DMS114 treated with DMSO at 0.1 percent for 48 hours (cell line): ENCODE data around the gene SLC25A18.

ENCODE experiments used
- DNase-seq: peaks from one replicate; lab custom pipeline; 2025; ENCODE audit not compliant: unreplicated experiment; lab: John Stamatoyannopoulos, UW

Gene SLC25A18

DNA sequence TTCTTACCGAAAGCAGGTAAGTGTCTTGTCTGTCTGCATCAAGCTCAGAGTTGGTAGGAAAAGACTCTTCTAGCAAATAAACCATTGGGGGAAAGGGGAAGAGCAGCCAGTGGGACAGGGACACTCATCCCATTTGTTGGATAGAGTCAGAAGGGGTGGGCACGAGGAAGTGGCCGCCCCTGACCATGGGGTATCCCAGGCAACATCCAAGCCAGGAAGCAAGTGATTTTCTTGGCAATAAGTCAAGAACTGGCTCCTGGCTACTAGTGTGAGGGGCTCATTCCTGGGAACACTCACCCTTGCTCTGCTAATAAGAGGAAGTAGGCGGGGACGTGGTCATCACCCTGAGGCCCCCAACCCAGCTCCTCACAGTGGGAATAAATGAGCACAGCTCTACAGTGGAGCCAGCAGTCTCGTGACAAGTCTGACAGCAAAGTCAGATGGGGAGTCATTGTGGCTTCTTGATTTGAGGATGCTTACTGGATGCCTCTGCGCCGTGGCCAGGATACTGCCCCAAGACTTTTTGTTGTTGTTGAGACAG is 6.7 kb downstream of the SLC25A18 start:
- DNase-seq, result no peak

DNA sequence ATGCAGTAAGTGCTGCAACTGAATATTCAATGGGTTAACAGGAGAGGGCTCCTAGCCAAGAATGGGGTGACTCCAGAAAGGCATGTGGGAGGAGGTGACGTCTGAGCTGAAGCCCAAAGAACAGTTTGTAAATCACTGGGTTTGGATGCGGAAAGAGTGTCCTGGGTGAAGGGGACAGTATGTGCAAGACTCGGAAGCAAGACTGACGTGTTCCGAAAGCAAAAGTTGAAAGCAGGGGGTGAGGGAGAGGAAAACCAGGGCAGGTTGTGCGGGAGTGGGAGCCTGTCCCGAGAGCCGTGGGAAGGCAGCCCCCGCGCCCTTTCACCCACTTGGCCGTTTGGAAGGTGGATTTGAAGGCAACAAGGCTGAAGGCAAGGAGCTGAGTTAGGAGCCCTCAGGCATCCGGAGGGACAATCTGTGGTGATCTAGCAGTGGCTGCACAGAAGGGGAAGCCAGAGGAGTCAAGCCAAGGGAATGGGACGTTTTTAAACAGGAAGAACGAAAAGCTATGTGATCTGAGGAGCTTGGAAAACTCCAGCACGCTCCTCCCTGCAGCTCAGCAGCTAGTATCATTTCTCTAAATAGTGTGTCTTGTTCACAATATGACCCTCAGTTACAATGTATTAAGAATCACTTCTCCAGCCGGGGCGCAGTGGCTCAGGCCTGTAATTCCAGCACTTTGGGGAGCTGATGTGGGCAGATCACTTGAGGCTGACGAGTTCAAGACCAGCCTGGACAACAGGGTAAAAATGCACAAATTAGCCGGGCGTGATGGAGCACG is 7.7 kb downstream of the SLC25A18 start:
- no peak for DNase-seq

DNA sequence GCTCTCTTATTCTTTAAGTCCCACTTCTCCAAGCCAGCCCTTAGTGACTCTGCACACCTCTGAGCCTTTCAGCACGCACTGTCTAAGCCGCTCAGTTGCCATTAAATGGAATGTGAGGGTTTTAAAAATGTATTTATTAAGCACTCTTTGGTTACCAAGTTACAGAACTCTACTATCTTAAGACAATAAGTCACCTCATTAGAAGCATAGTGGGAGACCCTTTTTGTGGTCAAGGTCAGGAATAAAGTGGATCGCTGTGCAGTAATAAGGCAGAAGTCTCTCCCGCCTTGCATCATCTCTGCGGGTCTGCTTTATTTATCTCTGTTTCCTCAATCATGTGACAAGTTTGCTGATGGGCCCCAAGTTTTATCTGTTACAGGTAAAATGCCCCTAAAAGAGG is 11.9 kb downstream of the SLC25A18 start:
- DNase-seq, result no peak

DNA sequence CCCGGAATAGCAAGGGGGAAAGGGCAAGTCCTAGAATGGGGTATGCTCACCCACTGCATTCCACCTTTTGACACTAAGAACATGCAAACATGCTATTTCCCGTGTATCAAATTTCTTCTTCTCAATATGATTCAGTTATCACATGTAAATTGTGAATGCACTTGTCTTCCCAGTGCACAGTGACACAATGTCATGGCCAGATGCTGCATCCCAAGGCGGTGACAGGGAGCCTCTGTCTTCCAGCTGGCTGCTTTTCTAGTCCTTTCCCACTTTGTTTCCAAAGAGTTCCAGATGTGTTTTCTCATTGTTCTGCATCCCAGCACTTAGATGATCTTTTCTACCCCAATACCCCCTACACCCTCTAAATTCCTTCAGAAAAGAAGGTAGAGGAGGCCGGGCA is 12.4 kb downstream of the SLC25A18 start:
- DNase-seq, result no peak

DNA sequence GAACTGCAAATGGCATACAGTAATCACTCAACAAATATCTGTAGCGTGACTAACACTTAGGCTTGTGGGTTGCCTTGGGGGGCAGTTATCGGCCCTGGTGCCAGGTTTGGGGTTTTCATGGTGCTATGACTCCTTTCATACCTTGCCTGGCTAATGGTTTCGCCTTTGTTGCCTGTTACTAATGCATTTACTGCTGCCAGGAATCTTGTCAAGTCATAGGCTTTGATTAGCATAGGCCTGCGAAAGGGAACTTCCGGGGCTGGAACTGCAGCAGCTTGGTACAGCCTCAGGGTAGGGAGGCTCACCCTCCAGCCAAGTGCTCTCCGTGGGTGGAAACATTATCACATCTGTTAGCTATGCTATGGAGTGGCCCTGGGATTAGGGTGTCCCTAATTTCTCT is 13.2 kb downstream of the SLC25A18 start:
- DNase-seq, result no peak

DNA sequence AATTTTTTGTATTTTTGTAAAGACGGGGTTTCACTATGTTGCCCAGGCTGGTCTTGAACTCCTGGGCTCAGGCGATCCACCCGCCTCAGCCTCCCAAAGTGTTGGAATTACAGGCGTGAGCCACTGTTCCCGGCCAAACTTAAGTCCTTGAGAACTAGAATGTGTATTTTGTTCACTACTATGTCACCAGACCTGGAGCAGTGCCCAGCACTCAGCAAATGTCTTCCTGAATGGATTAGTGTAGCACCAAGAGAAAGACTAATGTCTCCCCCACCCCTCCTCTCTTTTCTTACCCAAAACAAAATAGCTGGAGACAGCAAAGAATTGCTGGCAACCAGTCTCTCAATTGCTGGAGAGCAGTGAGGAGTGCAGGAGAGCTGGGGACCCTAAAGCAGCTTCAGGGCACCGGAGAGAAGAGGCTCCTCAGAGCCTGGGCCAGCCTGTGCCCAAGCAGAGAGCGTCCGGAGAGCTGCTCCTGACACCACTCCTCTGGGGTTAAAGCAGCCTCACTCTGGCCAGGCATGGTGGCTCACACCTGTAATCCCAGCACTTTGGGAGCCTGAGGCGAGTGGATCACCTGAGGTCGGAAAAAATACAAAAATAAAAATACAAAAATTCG is 14.9 kb downstream of the SLC25A18 start:
- no peak for DNase-seq

DNA sequence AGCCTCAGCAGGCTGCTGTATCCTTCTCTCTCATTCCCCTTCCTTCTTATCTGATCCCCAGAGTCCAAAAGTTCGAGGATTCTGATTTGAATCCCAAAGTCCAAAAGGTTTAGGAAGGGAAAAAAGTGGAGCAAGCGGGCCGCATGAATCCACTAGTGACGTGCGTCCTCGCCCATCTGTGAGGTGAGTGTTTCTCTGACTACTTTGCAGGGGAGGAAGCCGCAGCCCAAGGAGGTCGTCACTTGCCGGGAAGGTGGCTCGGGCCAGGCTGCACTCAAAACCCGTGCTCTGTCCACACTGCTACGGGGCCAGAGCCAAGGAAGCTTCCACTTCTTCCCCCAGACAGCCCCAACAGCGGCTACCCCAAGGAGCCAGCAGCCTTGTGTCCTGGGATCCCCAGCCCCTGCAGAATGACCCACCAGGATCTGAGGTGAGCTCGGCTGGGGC is 16.3 kb downstream of the SLC25A18 start:
- no peak for DNase-seq

DNA sequence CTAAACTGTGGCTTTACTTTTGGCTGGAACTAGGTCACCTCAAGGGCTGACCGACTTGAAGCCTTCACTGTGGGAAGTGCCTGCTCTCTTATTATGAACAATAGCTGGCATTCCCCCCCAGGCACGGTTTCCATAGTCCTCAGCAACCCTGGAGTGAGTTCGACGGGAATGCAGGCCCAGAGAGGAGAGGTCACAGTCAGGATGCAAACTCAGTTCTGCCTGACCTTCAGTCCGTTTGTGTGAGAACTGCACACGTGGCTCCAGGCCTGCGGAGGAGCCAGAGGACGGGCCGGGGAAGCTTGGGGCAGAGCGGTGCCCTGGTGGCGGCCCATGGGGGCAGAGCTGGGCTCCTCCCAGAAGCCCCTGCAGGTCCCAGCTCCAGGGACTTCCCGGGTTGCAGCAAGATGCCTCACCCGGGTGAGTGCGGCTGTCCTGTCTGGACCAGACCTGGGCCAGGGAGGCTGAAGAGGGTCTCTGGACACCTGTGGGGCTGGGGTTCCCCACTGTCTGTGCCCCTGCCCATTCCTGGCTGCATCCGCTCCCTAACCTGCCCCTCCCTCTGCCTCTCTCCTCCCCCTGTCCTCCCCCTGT is 17.2 kb downstream of the SLC25A18 start:
- no peak for DNase-seq

DNA sequence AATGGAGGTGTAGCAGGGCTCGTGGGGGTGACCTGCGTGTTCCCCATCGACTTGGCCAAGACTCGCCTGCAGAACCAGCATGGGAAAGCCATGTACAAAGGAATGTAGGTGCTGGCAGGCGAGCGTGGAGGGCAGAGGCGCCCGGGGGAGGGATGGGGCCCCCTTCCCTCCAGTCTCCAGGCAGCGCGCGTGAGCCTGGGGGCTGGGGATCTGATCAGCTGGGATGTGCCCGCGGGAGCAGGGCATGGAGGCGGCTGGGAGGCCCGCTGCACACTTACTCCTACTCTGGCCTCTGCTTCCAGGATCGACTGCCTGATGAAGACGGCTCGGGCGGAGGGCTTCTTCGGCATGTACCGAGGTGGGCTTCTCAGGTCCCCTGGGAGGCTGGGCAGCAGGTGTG is 17.8 kb downstream of the SLC25A18 start:
- DNase-seq, result no peak

DNA sequence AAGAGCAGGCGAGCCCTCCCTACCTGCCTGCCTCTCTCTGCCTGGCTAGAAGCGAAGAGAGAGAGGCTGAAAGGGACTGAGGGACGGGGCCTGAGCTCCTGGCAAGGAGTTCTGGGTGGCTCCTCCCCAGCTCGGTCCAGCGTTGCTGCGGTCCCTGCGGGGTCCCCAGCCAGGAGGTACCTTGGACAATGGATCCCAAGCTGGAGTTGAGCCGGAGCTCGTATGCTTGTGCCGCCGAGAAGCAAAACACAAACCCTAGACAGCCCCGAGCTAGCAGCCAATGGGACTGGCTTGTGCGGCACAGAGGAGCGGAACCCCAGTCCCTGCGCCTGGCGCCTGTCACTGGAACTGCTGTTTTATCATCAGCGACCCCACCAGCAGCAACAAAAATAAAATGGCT is 18.3 kb downstream of the SLC25A18 start:
- DNase-seq, result no peak

DNA sequence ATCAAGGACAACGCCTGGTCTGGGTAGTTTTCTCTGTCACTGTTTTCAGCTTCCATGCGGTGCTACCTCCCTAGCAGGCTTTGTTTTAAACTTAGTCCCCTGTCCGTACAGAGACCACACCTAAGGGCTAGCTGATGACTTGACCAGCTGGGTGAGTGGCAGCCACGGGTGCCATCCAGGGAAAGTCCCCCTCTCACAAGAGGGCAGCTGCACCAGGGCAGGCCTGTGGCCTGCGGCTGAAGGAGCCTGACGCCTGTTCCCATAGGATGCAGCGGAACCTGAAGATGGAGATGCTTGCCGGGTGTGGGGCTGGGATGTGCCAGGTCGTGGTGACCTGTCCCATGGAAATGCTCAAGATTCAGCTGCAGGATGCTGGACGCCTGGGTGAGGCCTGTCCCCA is 19.9 kb downstream of the SLC25A18 start:
- DNase-seq, result no peak

DNA sequence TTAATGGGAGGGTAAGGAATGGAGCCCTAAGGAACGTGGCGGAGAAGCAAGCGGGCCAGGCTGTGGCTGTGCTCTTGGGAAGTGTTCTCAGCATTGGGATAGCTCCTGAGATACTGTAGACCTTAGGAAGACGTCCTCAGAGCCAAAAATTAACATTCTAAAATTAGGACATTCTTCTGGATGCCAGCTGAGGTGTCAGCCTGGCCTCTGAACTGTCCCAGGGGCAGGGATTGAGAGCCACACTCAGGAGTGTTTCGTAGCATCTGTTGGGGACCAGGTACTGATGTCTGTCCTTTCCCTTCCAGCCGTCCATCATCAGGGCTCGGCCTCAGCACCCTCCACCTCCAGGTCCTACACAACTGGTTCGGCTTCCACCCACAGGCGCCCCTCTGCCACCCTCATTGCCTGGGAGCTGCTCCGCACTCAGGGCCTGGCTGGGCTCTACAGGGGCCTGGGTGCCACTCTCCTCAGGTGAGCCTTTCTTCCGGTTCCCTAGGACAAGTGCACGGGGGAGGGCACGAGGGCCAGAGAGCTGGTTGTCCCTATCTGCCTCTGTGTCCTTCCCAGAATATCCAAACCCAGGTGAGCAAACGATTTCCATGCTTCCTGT is 23.6 kb downstream of the SLC25A18 start:
- no peak for DNase-seq

DNA sequence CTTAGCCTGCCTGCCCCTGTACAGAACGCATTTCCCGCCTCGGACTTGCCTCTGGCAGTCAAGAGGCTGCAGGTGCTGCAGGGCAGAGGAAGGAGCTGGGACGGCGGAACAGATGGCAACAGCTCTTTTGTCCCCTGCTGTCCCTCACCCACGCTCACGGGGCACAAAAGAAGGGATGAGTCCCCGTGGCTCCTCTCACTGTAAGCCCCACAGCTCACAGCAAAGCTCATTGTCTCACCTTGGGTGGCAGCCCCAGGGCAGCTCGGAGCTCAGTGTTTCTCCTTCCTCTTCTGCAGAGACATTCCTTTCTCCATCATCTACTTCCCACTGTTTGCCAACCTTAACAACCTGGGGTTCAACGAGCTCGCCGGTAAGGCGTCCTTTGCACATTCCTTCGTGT is 24.3 kb downstream of the SLC25A18 start:
- no peak for DNase-seq

DNA sequence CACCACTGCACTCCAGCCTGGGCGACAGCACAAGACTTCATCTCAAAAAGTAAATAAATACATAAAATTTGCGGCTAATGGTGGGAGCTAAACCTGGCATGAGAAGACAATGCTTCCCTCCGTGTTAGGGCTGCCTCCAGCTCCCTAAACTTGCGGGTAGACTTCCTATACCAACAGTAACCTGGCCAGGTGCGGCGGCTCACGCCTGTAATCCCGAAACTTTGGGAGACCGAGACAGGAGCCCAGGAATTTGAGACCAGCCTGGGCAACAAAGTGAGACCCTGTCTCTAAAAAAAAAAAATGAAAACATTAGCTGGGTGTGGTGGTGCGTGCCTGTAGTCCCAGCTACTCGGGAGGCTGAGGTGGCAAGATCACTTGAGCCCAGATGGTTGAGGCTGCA is 25.3 kb downstream of the SLC25A18 start:
- no peak for DNase-seq

DNA sequence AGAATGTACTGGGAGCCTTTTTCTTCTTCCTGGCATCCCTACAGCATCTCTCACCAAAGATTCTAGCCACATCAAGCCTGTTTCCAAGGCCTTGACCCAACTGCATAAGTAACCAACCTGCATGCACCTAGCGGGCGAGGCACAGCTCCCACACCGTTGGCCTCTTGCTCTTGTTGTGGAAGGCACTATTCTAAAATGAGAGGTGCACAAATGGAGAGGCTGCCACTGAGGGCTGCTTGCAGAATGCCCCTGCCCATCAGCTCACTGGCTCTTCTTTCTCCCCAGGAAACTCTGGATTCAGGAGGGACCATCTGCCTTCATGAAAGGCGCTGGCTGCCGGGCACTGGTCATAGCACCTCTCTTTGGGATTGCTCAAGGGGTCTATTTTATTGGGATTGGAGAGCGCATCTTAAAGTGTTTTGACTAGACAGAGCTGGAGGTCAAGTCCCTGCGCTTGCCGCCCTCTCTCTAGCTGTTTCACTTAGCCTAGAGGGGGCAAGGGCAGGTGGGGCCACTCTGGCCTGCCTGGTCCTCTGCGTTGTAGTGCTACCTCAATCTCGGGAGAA is 26.6 kb downstream of the SLC25A18 start:
- DNase-seq, result no peak

DNA sequence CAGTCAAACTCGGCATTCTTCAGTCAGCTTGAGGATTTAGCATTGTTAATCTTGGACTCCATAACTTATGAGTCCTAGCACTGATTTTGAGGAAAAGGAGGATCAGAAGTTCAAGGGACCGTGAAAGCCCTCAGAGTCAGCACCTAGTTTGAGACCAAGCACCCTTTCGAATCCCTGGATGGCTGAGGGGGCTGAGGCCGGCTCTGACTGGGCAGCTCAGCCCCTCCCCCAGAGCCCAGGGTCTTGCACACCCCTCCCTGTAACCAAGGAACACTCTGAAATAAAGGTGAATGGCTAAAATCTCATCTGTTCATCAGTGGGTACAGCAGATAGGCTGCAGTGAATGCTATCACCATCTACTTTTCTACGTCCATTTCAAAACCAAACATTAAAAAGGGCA is 27.3 kb downstream of the SLC25A18 start:
- no peak for DNase-seq

DNA sequence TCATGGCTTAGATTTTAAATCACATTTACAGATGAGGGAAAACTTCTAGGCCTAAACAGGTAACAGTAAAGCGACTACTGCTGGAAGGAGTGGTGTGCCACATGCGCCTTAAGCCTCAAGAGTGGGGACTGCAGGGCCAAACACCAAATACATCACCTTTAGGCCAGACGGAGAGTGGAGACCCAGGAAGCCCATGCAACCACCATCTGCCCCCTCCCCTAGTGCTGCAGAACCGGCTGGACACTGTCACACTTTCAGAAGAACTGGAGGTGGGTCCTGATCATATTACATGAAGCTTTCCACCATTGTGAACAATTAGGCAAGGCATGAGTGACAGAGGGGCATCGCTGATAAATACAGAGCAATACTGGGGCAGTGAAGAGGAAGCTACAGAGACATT is 28.9 kb downstream of the SLC25A18 start:
- no peak for DNase-seq

DNA sequence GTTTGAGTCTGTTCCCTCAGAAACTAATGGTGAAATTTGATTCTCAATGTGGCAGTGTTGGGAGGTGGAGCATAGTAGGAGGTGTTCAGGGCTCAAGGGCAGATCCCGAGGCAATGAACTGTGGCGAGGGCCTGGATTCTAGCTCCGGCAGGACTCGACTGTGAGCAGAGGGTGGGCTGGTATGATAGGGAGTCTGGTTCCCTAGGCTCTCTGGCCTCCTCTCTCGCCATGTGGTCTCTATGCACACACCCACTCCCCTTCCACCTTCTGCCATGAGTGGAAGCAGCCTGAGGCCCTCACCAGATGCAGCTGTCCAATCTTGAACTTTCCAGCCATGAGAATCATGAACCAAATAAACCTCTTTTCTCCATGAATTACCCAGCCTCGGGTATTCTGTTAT is 32.9 kb downstream of the SLC25A18 start:
- no peak for DNase-seq

DNA sequence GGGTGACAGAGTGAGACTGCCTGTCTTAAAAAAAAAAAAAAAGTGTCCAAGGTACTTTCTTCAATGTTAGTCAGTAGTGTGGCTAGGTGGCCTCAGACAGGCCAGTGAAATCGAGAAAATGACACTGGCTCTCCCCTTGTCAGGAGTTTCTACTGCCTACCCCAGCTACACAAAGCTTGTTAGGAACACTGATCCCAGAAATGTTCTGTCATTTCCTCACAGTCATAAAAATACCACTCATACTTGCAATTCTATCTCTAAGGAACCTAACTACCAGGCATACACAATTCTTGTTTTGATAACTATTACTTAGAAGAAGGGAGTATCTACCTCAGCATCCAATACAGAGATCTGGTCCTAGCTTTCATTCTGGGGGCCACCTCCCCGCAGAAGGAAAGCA is 33.9 kb downstream of the SLC25A18 start:
- no peak for DNase-seq

DNA sequence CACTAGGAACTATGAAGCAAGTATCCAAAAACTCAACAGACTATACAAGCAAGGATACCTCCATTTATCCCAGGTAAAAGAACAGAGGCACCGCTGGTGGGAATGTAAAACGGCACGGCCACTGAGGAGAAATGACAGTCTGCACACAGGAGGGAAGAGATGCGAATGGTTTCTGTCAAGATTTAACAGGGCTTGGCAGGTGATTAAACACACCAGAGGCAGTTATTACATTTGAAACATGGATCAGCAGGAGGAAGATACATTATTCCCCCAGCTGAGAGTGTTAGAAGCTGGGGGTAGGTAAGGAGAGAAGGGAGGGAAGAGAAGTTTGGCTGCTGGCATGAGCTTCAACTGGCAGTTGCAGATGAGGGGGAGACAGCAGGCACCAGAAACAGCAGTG is 35.0 kb downstream of the SLC25A18 start:
- no peak for DNase-seq

DNA sequence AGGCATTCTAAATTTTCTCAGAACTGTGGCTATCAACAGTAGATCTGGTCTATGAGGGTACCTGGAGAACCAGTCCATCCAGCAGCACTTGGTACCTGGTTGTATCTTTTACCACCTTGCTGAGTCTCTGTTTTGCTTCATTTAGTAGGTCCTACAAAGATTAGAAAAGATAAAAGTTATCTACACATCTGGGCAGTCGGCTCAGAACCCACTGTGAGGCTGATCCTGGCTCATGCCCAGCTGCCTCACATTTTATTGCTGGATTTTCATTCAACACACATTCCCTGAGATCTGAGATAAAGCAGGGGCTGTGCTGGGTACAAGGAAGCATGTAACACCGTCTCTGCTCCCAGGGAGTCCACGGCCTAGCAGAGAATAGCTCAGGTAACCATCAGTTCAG is 37.7 kb downstream of the SLC25A18 start:
- DNase-seq, result no peak
